ENCODE data around the gene GAK. TPM values are rescaled to one million over a fixed set of nuclear protein-coding genes. Genes with fewer than 3 reads are reported as not detected.
A peak's percentile ranks its signal among the peaks of the same experiment; 100 is the strongest.

GAK gene
- total and polyA plus RNA-seq, 8 donors, result 47.5 to 226 (median 64.8) TPM

DNA sequence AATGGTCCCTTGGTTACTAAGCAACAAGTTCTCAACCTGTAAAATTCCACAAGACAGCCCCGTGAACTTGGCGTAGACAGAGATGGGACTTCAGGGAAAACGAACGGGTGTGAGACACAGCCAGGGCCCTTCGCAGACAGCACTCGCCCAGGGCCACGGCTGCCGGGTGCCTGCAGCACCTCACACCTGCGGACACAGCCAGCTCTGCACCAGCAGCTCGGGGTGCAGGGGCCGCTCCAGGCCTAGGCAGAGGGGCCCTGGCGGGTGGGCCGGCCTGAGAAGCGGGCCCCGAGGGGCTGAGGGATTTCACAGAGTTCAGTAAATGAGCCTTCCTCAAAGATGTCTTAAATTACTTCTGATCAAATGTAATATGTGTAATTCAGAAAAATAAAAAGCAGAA is 34.0 kb downstream of the GAK start:
- H3K4me1 ChIP-seq, result no peaks in the 10 kb centered on the region
- intact Hi-C loops (cut with DNase I), result no loop called here
- ATAC-seq, result no peak
- H3K27me3 ChIP-seq, result no peaks in the 10 kb centered on the region
- no peaks in the 10 kb centered on the region for H3K9me3 ChIP-seq
- H3K27ac ChIP-seq, result no peak overlapping the region
- 92 to 93% methylated on average over 15 of the region's 15 CpGs for WGBS, 2 donors
- H3K4me3 ChIP-seq, result no peak overlapping the region
- DNase-seq, result peak in 2 of 6 donors; percentile 8 to 32
- FAIRE-seq, result no peak
- TF ChIP-seq, protein P1, sequence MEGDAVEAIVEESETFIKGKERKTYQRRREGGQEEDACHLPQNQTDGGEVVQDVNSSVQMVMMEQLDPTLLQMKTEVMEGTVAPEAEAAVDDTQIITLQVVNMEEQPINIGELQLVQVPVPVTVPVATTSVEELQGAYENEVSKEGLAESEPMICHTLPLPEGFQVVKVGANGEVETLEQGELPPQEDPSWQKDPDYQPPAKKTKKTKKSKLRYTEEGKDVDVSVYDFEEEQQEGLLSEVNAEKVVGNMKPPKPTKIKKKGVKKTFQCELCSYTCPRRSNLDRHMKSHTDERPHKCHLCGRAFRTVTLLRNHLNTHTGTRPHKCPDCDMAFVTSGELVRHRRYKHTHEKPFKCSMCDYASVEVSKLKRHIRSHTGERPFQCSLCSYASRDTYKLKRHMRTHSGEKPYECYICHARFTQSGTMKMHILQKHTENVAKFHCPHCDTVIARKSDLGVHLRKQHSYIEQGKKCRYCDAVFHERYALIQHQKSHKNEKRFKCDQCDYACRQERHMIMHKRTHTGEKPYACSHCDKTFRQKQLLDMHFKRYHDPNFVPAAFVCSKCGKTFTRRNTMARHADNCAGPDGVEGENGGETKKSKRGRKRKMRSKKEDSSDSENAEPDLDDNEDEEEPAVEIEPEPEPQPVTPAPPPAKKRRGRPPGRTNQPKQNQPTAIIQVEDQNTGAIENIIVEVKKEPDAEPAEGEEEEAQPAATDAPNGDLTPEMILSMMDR (IDR thresholded peaks at IDR 0.05), result no peak
- peaks cover 0 to 15% (median 0%) of the 10 kb centered on the region in 3 donors for H3K36me3 ChIP-seq

DNA sequence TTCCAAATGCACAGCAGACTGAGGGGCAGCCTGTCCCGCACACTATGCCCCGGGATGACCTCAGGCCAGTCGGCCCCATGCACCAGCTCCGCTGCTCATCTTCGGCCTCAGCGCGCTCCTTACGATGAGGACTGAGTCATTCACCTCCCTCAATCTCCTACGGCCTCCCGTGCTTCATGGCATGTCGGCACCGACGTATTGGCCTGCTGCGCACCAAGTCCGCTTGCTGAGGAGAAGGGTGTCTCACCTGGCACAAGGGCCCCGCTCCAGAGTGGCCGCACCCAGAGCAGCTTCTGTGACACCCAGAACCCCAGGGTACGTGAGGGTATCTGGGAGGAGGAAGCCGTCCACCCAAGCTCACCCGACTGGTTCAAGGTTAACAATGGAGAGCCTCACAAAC is 35.5 kb downstream of the GAK start:
- H3K27ac ChIP-seq, result no peak overlapping the region
- intact Hi-C loops (cut with DNase I), result no loop called here
- no peaks in the 10 kb centered on the region for H3K27me3 ChIP-seq
- 95 to 96% methylated on average over 20 of the region's 20 CpGs for WGBS, 2 donors
- TF ChIP-seq, protein P1 (IDR thresholded peaks at IDR 0.05), result no peak
- no peaks in the 10 kb centered on the region for H3K9me3 ChIP-seq
- peaks cover 0 to 15% (median 0%) of the 10 kb centered on the region in 3 donors for H3K36me3 ChIP-seq
- H3K4me3 ChIP-seq, result no peak overlapping the region
- DNase-seq (peak in 2 of 6 donors; percentile 11 to 39), ATAC-seq (no peak), FAIRE-seq (no peak)
- H3K4me1 ChIP-seq, result no peaks in the 10 kb centered on the region

- FAIRE-seq (no peak), DNase-seq (peak in 2 of 6 donors; percentile 1 to 13), ATAC-seq (no peak)
- Histone ChIP-seq H3K27ac (no peak overlapping the region), H3K4me3 (no peak overlapping the region), H3K4me1 (no peaks in the 10 kb centered on the region), H3K36me3 (peaks cover 0 to 15% (median 0%) of the 10 kb centered on the region in 3 donors), H3K27me3 (no peaks in the 10 kb centered on the region), H3K9me3 (no peaks in the 10 kb centered on the region)
- TF ChIP-seq, protein P1 (IDR thresholded peaks at IDR 0.05), result no peak
- intact Hi-C loops (cut with DNase I), result no loop called here
- WGBS, 2 donors, result 92 to 95% methylated on average over 13 of the region's 13 CpGs
Measured at GRCh38 chr4:896216-896615, 35.9 kb downstream of the GAK start.

DNA sequence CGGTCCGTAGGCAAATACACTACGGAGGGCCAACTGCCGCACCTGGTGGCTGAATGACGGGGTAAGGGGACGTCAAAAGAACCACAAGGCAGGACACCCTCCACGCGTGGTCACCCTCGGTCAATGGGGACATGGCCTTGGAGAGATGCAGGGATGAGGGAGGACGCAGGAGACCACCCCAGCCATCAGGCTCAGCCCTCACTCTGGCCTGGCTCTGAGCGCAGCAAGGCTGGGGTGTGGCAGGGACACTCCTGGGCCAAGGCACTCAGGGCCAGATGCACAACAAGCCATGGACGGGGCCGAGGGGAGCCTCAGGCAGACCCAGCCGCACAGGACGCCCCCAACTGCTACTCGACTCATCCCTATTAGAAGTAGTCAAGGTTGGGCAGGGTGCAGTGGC is 36.5 kb downstream of the GAK start:
- ATAC-seq, result no peak
- Histone ChIP-seq H3K4me3 (no peak overlapping the region), H3K4me1 (no peaks in the 10 kb centered on the region), H3K36me3 (peaks cover 0 to 20% (median 0%) of the 10 kb centered on the region in 3 donors), H3K27ac (no peak overlapping the region), H3K27me3 (no peaks in the 10 kb centered on the region), H3K9me3 (no peaks in the 10 kb centered on the region)
- intact Hi-C loops (cut with DNase I), result no loop called here
- peak in 2 of 6 donors; percentile 9 to 52 for DNase-seq
- no peak for FAIRE-seq
- TF ChIP-seq, protein P1 (IDR thresholded peaks at IDR 0.05), result no peak
- 96 to 99% methylated on average over 16 of the region's 16 CpGs for WGBS, 2 donors

DNA sequence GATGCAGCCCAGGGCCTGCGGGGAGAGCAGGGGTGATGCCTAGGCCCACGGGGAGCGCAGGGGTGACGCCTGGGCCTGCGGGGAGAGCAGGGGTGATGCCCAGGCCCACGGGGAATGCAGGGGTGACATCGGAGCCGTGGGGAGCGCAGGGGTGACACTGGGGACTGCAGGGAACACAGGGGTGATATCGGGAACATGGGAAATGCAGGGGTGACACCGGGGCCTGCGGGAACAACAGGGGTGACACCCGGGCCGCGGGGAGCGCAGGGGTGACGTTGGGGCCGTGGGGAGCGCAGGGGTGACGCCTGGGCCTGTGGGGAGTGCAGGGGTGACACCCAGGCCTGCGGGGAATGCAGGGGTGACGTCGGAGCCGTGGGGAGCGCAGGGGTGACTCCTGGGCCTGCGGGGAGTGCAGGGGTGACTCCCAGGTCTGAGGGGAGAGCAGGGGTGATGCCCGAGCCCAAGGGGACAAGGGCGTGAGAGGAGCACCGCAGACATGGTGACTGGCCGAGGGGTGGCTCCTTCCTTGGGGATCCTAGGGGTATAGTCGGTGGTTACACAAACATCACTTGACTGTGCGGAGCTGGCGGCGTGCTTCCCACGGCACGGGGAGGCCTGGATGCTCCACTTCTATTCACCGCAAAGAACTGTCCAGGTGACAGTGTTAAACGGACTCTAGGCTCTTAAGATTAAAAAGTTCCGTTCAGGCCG is 38.0 kb downstream of the GAK start:
- intact Hi-C loops (cut with DNase I), result no loop called here
- DNase-seq, result peak in 2 of 6 donors; percentile 19 to 58
- no peak for ATAC-seq
- Histone ChIP-seq H3K9me3 (no peaks in the 10 kb centered on the region), H3K4me3 (no peak overlapping the region), H3K27ac (no peak overlapping the region), H3K4me1 (no peaks in the 10 kb centered on the region), H3K27me3 (no peaks in the 10 kb centered on the region), H3K36me3 (peaks cover 0 to 27% (median 0%) of the 10 kb centered on the region in 3 donors)
- WGBS, 2 donors, result 92 to 95% methylated on average over 40 of the region's 40 CpGs
- no peak for FAIRE-seq
- TF ChIP-seq, protein P1 (IDR thresholded peaks at IDR 0.05), result no peak

Measured in pancreas (tissue), 10 donors.